ENCODE results near the gene RING1.

RING1 gene

GRCh38 chr6:33189164-33189563, 19.1 kb upstream of the RING1 start:
- TF ChIP-seq CTCF (IDR thresholded peaks at IDR 0.05; ENCODE audit: borderline replicate concordance, control extremely low read depth, extremely low read depth, insufficient read depth, missing control alignments), result no peak
- no peak for DNase-seq (ENCODE audit: low spot score)
- in situ Hi-C loops (cut with MboI; ENCODE audit: low sequenced_read_pairs, unreplicated experiment), result no loop called here

GRCh38 chr6:33189625-33190448, 18.5 kb upstream of the RING1 start:
- in situ Hi-C loops (cut with MboI; ENCODE audit: low sequenced_read_pairs, unreplicated experiment), result no loop called here
- no peak for TF ChIP-seq CTCF (IDR thresholded peaks at IDR 0.05; ENCODE audit: borderline replicate concordance, control extremely low read depth, extremely low read depth, insufficient read depth, missing control alignments)

GRCh38 chr6:33190504-33191107, 17.7 kb upstream of the RING1 start:
- DNase-seq (ENCODE audit: low spot score), result no peak
- in situ Hi-C loops (cut with MboI; ENCODE audit: low sequenced_read_pairs, unreplicated experiment), result no loop called here
- no peak for TF ChIP-seq CTCF (IDR thresholded peaks at IDR 0.05; ENCODE audit: borderline replicate concordance, control extremely low read depth, extremely low read depth, insufficient read depth, missing control alignments)

More at GRCh38 chr6:33189625-33190448, 18.5 kb upstream of the RING1 start:
- DNase-seq (ENCODE audit: low spot score), result no peak

- in situ Hi-C loops (cut with MboI; ENCODE audit: low sequenced_read_pairs, unreplicated experiment), result no loop called here
- TF ChIP-seq CTCF (IDR thresholded peaks at IDR 0.05; ENCODE audit: borderline replicate concordance, control extremely low read depth, extremely low read depth, insufficient read depth, missing control alignments), result no peak
- no peak for DNase-seq (ENCODE audit: low spot score)
Observed at GRCh38 chr6:33191383-33192104, 16.8 kb upstream of the RING1 start.

- no peak for DNase-seq (ENCODE audit: low spot score)
- in situ Hi-C loops (cut with MboI; ENCODE audit: low sequenced_read_pairs, unreplicated experiment), result no loop called here
- no peak for TF ChIP-seq CTCF (IDR thresholded peaks at IDR 0.05; ENCODE audit: borderline replicate concordance, control extremely low read depth, extremely low read depth, insufficient read depth, missing control alignments)
Observed at GRCh38 chr6:33192105-33192646, 16.1 kb upstream of the RING1 start, which contains the start of gene COL11A2. Gene COL11A2, minus strand, starts transcription at chr6:33192467. Its CDS starts 227 bp downstream, at chr6:33192240.
